ENCODE data around the gene HIPK2. TPM values are rescaled to one million over a fixed set of nuclear protein-coding genes. Genes with fewer than 3 reads are reported as not detected.

Gene HIPK2
- polyA plus RNA-seq, 1 donor (not counting 4 experiments of a cell fraction or from before 2014, with no cell fraction given), result 5.8 TPM

DNA sequence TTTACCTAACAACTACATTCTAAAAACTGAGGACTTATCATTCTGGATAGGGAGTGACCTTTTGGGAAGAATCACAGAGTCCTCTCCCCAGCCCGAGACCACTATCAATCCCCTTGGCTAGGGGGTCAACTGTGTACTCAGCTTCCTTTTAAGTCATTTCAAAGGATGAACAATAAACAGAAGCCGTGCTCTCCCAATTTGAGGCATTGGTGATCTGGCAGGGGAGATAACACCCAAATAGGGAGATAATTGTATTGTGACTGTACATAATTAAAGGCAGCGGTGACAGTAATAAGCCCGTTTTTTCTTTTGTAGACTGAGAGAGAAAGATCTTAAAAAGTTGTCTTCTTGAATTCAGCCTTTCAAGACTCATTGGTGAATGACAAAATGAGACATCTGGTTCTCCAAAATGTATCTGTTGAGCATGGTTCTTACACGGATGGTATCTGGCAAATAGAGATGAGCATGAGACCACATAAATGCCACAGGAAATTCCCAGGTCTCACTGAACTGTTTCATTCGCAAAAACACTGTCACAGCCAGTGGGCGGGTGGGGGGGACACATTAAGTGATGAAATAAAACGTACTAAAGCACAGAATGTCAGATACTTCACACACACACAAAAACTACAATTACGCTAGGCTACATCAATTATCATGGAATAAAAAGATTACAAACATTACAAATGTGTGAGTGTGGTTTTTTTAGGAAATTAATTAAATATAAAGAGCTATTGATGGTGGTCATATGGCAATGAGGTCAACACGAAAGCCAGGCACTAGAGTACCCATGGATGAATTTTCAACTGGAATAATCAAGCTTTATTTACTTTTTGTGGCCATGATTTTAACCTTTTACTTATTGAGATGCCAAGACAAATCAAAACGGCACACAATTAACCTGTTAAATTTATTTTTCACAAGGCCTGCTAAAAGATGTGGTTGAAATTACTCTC, 108.4 kb downstream of the HIPK2 start:
- dilution Hi-C loops (cut with MboI; ENCODE audit: extremely low pct_ligation_motif_present, low sequenced_read_pairs), result no loop called here
- no peak overlapping the region for H3K4me2 ChIP-seq (ENCODE audit: control insufficient read depth, extremely low read depth, insufficient read depth, low read depth, low read length)
- peaks cover 7% of the 10 kb centered on the region for H3K4me1 ChIP-seq (ENCODE audit: control insufficient read depth, extremely low read depth, insufficient read depth, low read length)
- TF ChIP-seq, protein P1, sequence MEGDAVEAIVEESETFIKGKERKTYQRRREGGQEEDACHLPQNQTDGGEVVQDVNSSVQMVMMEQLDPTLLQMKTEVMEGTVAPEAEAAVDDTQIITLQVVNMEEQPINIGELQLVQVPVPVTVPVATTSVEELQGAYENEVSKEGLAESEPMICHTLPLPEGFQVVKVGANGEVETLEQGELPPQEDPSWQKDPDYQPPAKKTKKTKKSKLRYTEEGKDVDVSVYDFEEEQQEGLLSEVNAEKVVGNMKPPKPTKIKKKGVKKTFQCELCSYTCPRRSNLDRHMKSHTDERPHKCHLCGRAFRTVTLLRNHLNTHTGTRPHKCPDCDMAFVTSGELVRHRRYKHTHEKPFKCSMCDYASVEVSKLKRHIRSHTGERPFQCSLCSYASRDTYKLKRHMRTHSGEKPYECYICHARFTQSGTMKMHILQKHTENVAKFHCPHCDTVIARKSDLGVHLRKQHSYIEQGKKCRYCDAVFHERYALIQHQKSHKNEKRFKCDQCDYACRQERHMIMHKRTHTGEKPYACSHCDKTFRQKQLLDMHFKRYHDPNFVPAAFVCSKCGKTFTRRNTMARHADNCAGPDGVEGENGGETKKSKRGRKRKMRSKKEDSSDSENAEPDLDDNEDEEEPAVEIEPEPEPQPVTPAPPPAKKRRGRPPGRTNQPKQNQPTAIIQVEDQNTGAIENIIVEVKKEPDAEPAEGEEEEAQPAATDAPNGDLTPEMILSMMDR (optimal IDR thresholded peaks at IDR 0.05 in 1 of 3, IDR thresholded peaks at IDR 0.05 in 1 of 3, conservative IDR thresholded peaks at IDR 0.05 in 1 of 3; ENCODE audit: extremely low read depth in 1 of 3, insufficient read depth in 2 of 3, low read length in 3 of 3), result no peak
- TF ChIP-seq EZH2 (IDR thresholded peaks at IDR 0.05; ENCODE audit: low read length), result no peak
- H3K27ac ChIP-seq (ENCODE audit: control insufficient read depth, insufficient read depth, low read length), result no peak overlapping the region
- H3K27me3 ChIP-seq (ENCODE audit: control insufficient read depth, extremely low read depth, insufficient read depth, low read length), result no peaks in the 10 kb centered on the region
- no peaks in the 10 kb centered on the region for H3K36me3 ChIP-seq (ENCODE audit: control insufficient read depth in 2 of 2, extremely low read depth in 1 of 2, insufficient read depth in 2 of 2, low read length in 2 of 2)
- no peaks in the 10 kb centered on the region for H3K9me1 ChIP-seq (ENCODE audit: control insufficient read depth, extremely low read depth, insufficient read depth, low read length)
- no peaks in the 10 kb centered on the region for H3K9me3 ChIP-seq (ENCODE audit: control insufficient read depth, low read depth, low read length)
- H3K79me2 ChIP-seq (ENCODE audit: control insufficient read depth, insufficient read depth, low read length), result peaks cover 1% of the 10 kb centered on the region
- no peak overlapping the region for H3K4me3 ChIP-seq (ENCODE audit: control insufficient read depth in 2 of 3, extremely low read depth in 1 of 3, insufficient read depth in 2 of 3, low read depth in 1 of 3, low read length in 3 of 3)
- FAIRE-seq, result no peak
- H2AFZ ChIP-seq (ENCODE audit: control insufficient read depth, low read length), result no peak overlapping the region
- H3K9ac ChIP-seq (ENCODE audit: control insufficient read depth, extremely low read depth, insufficient read depth, low read length), result no peak overlapping the region
- DNase-seq (ENCODE audit: low read depth, low spot score), result no peak
- H4K20me1 ChIP-seq (ENCODE audit: control insufficient read depth, extremely low read depth, insufficient read depth, low read length), result no peaks in the 10 kb centered on the region

DNA sequence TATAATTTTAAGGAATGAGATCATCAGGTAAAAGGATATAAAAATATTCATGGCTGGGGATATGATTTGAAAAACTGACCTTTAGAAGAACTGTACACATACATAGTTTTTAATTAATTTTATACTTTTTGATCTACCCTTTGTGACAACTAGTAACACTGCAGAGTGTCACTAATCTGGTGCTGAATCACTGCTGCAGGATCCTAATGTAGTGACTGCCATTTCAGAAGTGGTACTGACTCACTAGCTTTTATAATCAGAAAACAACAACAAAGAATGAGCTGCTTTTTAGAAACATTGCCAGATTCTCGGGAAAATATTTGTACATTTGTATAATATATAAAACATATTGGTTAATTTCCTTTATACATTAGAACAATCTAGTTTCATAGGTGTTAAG, 110.4 kb downstream of the HIPK2 start:
- Histone ChIP-seq H3K79me2 (ENCODE audit: control insufficient read depth, insufficient read depth, low read length) (no peaks in the 10 kb centered on the region), H3K36me3 (ENCODE audit: control insufficient read depth in 2 of 2, extremely low read depth in 1 of 2, insufficient read depth in 2 of 2, low read length in 2 of 2) (no peaks in the 10 kb centered on the region), H3K9ac (ENCODE audit: control insufficient read depth, extremely low read depth, insufficient read depth, low read length) (no peak overlapping the region), H3K4me1 (ENCODE audit: control insufficient read depth, extremely low read depth, insufficient read depth, low read length) (no peaks in the 10 kb centered on the region), H3K9me3 (ENCODE audit: control insufficient read depth, low read depth, low read length) (no peaks in the 10 kb centered on the region), H3K4me2 (ENCODE audit: control insufficient read depth, extremely low read depth, insufficient read depth, low read depth, low read length) (no peak overlapping the region), H4K20me1 (ENCODE audit: control insufficient read depth, extremely low read depth, insufficient read depth, low read length) (no peaks in the 10 kb centered on the region), H2AFZ (ENCODE audit: control insufficient read depth, low read length) (no peak overlapping the region), H3K4me3 (ENCODE audit: control insufficient read depth in 2 of 3, extremely low read depth in 1 of 3, insufficient read depth in 2 of 3, low read depth in 1 of 3, low read length in 3 of 3) (no peak overlapping the region), H3K27me3 (ENCODE audit: control insufficient read depth, extremely low read depth, insufficient read depth, low read length) (no peaks in the 10 kb centered on the region), H3K27ac (ENCODE audit: control insufficient read depth, insufficient read depth, low read length) (no peak overlapping the region), H3K9me1 (ENCODE audit: control insufficient read depth, extremely low read depth, insufficient read depth, low read length) (no peaks in the 10 kb centered on the region)
- dilution Hi-C loops (cut with MboI; ENCODE audit: extremely low pct_ligation_motif_present, low sequenced_read_pairs), result no loop called here
- TF ChIP-seq EZH2 (IDR thresholded peaks at IDR 0.05; ENCODE audit: low read length), result no peak
- TF ChIP-seq, protein P1 (optimal IDR thresholded peaks at IDR 0.05 in 1 of 3, IDR thresholded peaks at IDR 0.05 in 1 of 3, conservative IDR thresholded peaks at IDR 0.05 in 1 of 3; ENCODE audit: extremely low read depth in 1 of 3, insufficient read depth in 2 of 3, low read length in 3 of 3), result no peak
- no peak for DNase-seq (ENCODE audit: low read depth, low spot score)
- FAIRE-seq, result no peak
